HG02840 (cell line): Measurements from ENCODE around the gene CUL2.

ENCODE experiments used
- ATAC-seq: cut with Tn5 transposase; IDR thresholded peaks from one replicate; pipeline ENCODE4 v1.9.1; 2021; ENCODE audit warnings: mild to moderate bottlenecking, moderate library complexity, moderate number of reproducible peaks; ENCODE audit not compliant: unreplicated experiment, low FRiP score

The CUL2 gene

GRCh38 chr10:35090162-35090954 lies at the start of gene CUL2:
CUL2 (minus strand) TSS chr10:35090341; CDS start chr10:35071317, 19,024 bp downstream.
- peak; percentile 95 for ATAC-seq

- ATAC-seq = peak; percentile 43
These were observed 46.2 kb upstream of the CUL2 start for GRCh38 chr10:35136263-35136815.

GRCh38 chr10:35135861-35136260 lies 45.7 kb upstream of the CUL2 start:
- no peak for ATAC-seq

- no peak for ATAC-seq
These were observed 43.4 kb upstream of the CUL2 start for GRCh38 chr10:35133586-35133985.

GRCh38 chr10:35132727-35133126 lies 42.6 kb upstream of the CUL2 start:
- ATAC-seq = no peak

GRCh38 chr10:35130663-35131062 lies 40.5 kb upstream of the CUL2 start:
- ATAC-seq = no peak

- no peak for ATAC-seq
These were observed 39.1 kb upstream of the CUL2 start for GRCh38 chr10:35129185-35129674.

- ATAC-seq = no peak
These were observed 37.2 kb upstream of the CUL2 start for GRCh38 chr10:35127289-35127891.

GRCh38 chr10:35126530-35127288 lies 36.6 kb upstream of the CUL2 start, which contains the start of gene CREM:
CREM (plus strand) TSS chr10:35126846; CDS start chr10:35137836, 10,990 bp downstream.
- ATAC-seq = peak; percentile 77

GRCh38 chr10:35126062-35126529 lies 36.0 kb upstream of the CUL2 start:
- no peak for ATAC-seq

- no peak for ATAC-seq
These were observed 34.4 kb upstream of the CUL2 start for GRCh38 chr10:35124540-35124939.

GRCh38 chr10:35119378-35119777 lies 29.2 kb upstream of the CUL2 start:
- no peak for ATAC-seq

- no peak for ATAC-seq
These were observed 22.4 kb upstream of the CUL2 start for GRCh38 chr10:35112571-35112970.

- ATAC-seq = no peak
These were observed 13.7 kb upstream of the CUL2 start for GRCh38 chr10:35103882-35104281.

GRCh38 chr10:35097510-35097909 lies 7.4 kb upstream of the CUL2 start:
- no peak for ATAC-seq

- ATAC-seq = no peak
These were observed 6.2 kb upstream of the CUL2 start for GRCh38 chr10:35096312-35096711.

- no peak for ATAC-seq
These were observed 2.7 kb upstream of the CUL2 start for GRCh38 chr10:35092851-35093250.

GRCh38 chr10:35091994-35092790 lies 2.1 kb upstream of the CUL2 start:
- no peak for ATAC-seq

- ATAC-seq = peak; percentile 28
These were observed 455 bp downstream of the CUL2 start for GRCh38 chr10:35089611-35090161.
